Frontal cortex (tissue), 4 donors: ENCODE measurements around the gene ATP13A5. TPM values are rescaled to one million over a fixed set of nuclear protein-coding genes. Genes with fewer than 3 reads are reported as not detected.

Experiments used
- DNase-seq, 2 donors: peaks; one replicate each; pipeline ENCODE4 v3.0.0; 2012; ENCODE audit warnings: low spot score in 2 of 2
- FAIRE-seq: peaks from 2 replicates; lab custom pipeline; 2012; peaks lifted over from hg19 to GRCh38; lab: Jason Lieb, UNC
- total RNA-seq: library from RNA; depleted of rRNA; stranded (reverse); fragments of >200 nt; gene quantifications from one replicate; pipeline ENCODE4 v1.2.3, GENCODE V29; 2014
- donor health status: control.
- donor health status: control.
- donor health status: control.

The ATP13A5 gene, protein sequence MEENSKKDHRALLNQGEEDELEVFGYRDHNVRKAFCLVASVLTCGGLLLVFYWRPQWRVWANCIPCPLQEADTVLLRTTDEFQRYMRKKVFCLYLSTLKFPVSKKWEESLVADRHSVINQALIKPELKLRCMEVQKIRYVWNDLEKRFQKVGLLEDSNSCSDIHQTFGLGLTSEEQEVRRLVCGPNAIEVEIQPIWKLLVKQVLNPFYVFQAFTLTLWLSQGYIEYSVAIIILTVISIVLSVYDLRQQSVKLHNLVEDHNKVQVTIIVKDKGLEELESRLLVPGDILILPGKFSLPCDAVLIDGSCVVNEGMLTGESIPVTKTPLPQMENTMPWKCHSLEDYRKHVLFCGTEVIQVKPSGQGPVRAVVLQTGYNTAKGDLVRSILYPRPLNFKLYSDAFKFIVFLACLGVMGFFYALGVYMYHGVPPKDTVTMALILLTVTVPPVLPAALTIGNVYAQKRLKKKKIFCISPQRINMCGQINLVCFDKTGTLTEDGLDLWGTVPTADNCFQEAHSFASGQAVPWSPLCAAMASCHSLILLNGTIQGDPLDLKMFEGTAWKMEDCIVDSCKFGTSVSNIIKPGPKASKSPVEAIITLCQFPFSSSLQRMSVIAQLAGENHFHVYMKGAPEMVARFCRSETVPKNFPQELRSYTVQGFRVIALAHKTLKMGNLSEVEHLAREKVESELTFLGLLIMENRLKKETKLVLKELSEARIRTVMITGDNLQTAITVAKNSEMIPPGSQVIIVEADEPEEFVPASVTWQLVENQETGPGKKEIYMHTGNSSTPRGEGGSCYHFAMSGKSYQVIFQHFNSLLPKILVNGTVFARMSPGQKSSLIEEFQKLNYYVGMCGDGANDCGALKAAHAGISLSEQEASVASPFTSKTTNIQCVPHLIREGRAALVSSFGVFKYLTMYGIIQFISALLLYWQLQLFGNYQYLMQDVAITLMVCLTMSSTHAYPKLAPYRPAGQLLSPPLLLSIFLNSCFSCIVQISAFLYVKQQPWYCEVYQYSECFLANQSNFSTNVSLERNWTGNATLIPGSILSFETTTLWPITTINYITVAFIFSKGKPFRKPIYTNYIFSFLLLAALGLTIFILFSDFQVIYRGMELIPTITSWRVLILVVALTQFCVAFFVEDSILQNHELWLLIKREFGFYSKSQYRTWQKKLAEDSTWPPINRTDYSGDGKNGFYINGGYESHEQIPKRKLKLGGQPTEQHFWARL
- 0.41 TPM for total RNA-seq

DNA sequence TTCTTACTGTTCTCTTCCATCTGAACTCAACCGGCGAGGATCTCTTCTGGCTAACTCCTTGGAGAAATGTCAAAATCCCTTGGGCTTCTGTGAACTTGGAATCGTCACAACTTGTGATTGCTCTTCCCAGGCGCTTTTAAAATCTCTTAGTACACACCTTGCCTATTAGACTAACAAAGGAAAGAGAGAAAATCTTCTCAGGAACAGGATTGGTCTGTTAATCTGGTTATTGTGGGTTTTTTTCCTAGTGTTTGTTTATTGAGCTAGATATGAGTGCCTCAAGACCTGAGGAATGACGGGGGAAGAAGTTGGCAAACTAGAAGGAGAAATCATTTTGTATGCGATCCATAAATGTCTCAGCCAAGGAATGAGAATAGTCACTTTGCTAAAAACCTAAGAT lies at the start of gene ATP13A5:
TSS of gene ATP13A5 (minus strand) at position 48 of the 400 bp plus-strand sequence. CDS start at position 20, 28 bp downstream.
- FAIRE-seq = no peak

DNA sequence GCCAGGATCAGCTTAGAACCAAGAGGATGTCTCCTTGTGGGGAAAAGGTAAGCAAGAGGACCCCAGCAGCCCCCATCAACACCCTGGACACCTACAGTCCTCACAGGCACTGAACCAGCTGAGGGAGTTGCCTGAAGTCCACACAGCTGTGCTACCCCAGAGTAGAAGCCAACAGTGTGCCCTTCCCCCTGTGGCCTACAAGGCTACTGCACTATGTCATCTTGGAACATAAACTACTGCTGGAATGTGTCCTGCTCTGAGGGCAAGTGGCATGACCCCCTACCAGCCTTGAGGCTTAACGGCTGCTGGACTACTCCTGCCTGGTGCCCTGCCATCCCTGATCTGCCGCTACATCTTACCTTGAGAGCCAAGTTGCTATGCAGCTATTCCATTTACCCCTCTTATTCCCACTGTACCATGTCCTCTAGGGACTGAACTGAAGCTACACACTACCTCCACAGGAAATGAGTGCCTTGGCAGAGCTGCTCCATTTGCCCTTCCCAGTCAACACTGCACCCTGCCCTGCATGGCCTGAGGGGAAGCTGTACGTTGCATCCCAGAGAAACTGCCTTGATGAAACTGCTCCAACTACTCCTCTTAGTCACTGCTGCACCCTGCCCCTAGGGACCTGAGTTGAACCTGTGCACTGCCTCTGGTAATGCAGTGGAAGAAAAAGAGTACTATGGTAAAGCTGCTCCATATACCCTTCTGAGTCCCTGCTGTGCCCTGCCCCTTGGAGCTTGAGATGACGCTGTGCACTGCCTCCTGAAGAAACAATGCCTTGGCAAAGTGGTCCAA lies 40.2 kb upstream of the ATP13A5 start:
- DNase-seq (no peak), FAIRE-seq (no peak)

More for the DNA sequence above, at the start of gene ATP13A5:
- DNase-seq = no peak

DNA sequence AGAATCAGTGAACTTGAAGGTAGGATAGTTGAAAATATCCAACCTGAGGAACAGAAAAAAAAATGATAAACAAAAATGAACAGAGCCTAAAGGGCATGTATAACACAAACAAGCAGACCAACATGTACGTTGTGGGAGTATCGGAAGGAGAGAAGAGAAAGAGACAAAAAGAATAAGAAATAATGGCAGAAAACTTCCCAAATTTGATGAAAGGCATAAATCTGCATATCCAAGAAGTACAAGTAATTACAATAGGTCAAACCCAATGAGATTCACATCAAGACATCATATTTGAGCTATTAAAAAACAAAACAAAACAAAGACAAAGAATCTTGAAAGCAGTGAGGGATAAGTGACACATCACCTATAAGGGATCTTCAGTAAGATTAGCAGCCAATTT lies 38.1 kb upstream of the ATP13A5 start:
- DNase-seq (no peak), FAIRE-seq (no peak)

DNA sequence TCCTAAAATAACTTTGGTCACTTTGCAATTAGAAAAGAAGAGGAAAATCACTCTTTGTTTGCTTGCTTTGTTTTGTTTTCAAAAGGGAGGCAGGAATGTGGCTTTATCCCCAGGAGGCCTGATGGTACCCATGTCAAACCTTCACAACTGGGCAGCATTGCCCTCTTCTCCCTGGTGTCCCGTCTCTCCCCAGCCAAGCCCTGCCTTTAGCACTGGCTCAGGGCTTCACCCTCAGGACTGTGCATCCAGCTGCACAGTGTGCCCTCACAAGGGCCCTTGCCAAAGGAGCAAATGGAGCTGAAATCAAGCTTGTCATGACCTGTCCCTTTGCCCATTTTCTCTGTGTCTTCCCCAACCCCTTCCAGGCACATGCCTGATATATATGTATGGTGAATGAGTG lies 29.1 kb upstream of the ATP13A5 start:
- DNase-seq = no peak
- no peak for FAIRE-seq

DNA sequence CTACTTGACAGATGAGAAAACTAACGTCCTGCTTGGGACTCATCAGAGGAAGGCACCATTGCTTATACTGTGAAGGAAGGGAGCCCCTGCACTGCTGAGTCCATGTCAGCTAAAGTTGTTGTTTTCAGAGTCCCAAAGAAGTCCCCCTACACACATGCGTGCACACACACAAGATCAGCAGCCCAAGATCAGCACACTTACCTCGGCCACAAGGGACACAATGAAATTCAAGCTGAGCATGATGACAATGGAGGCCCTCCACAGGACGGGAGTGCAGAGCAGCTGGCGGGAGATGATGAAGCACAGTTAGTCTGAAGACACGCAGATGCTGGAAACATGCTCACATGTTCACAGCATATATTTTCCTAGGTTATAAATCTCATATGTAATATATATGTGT lies 28.6 kb upstream of the ATP13A5 start:
- DNase-seq (no peak), FAIRE-seq (no peak)

DNA sequence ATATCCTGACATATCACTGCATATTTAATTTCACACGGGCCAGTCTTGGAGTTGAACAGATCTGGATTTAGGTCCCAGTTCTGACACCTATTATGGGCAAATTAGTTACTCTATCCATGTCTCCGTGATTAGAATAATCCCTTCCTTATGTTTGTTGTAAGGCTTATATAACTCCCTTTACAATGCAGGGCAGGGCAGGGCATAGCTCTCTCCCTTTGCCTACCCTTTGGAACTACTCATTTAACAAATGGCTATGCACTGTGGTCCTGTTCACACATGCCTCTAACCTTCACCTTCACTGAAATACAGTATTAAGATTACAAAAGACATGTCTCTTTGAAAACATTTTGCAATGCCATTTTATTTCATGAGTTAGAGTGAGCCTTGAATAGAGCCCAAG lies 24.8 kb upstream of the ATP13A5 start:
- no peak for DNase-seq

DNA sequence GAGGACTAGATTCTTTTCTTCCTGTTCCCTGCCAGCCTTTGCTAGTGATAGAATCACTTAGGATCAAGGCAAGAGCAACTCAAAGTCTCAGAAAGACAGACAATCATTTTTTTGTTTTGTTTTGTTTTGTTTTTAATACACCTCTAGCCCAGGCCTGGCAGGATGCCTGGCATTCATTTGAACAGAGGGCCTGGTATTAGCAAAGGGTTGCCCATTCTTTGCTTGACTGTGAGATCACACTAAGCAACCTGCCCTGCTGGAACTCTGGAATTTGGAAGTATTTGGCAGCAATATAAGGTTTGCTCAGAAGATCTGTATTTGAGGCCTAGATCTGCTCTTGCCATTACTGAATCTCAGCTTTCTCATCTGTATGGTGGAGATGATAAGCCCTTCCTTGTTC lies 21.8 kb upstream of the ATP13A5 start:
- DNase-seq (no peak), FAIRE-seq (no peak)

More for the DNA sequence above, 24.8 kb upstream of the ATP13A5 start:
- no peak for FAIRE-seq

DNA sequence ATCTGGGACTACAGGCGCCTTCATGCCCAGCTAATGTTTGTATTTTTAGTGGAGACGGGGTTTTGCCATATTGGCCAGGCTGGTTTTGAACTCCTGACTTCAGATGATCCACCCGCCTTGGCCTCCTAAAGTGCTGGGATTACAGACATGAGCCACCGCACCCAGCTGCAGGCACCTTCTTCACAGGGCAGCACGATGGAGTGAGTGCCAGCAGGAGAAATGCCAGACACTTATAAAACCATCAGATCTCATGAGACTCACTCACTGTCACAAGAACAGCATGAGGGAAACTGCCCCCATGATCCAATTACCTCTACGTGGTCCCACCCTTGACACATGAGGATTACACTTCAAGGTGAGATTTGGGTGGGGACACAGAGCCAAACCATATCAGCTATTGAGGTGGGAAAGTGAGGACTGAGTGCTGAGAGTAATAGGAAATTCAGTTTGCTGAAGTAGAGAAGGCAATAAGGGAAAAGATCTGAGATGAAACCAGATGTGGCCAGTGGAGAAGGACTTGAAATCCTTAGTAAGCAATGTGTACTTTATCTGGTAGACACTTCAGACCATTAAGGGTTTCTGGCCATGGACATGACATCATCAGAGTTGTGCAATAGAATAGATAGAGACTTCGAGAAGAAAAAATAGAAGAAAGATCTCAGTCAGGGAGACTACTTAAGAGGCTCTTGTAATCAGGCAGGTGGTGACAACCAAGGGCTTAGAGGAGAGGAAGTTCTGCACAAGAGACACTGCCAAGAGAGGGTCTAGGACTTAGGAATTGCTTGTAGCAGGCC lies 18.1 kb upstream of the ATP13A5 start:
- no peak for FAIRE-seq
- DNase-seq = no peak

DNA sequence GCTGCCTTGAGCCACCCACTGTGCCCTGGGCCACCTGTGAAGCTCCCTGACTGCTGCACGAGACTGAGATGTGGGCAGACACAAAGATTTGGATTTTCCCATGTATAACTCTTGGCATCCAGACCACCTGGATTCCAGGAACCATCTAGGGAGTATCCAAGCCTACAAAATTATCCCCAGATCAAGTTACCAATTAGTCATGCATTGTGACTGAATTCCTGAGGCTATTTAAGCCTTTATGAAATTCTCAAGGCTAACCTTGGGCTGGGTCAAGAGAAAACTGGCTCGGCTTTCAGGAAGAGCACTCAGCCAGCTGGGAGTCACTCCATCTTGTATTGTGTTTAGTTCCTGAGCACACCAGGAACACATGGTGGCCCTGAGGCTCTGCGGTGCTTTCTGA lies 13.3 kb upstream of the ATP13A5 start:
- FAIRE-seq = no peak
- no peak for DNase-seq

DNA sequence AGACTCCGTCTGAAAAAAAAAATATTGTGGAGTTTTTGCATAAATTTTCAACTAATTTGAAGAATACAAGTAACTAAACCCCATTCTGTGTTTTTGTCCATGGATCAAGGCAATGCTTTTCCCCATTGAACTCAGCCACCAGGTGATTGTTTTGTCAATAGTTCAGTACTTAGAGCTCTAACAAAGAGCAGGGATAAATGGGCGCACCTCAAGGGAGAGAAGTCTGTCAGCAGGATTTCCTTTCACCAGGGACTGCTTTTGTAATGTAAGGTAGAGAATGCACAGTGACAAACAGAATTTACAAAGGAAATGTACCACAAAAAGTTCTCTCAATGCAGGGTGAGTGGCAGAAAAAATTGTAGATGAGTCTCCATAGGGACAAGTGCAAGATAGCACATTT lies 10.8 kb upstream of the ATP13A5 start:
- no peak for DNase-seq
- no peak for FAIRE-seq

DNA sequence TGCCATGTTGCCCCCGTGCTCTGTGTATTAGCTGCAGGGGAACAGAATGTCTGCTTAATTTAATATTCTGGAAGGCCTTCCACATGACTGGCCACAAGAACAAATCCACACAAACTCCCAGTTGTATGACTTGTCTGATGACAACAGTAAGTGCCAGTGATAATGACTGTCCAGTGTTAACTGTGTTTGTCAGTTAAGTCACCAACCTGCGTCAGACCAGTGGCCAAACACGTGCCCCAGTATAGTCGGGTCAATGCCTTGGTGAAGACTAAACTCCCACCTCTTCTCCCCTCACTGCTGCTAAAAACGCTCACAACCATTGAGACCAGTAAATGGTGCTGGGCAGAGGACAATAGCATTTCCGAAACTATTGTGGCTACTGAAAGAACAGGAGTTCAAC lies 9.8 kb upstream of the ATP13A5 start:
- DNase-seq (no peak), FAIRE-seq (no peak)

DNA sequence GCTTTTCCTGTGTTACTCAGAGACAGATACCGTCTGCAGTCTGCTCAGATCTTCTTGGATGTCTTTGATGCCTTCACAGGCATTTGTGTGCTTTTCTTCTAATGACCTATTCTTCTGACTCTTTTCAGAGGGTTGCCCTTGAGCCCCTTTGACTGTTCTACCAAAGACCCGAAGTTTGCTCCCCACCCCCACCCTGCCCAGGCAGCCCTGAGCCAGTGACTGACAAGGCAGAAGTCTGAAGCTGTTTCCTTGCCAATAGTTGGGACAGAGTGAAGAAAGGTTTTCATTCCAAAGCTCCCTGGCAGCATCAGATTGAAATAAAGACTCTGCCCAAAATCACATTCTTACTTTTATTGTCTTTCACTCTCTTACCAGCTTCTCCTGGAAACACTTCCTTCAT lies 9.0 kb upstream of the ATP13A5 start:
- no peak for DNase-seq
- FAIRE-seq = no peak

DNA sequence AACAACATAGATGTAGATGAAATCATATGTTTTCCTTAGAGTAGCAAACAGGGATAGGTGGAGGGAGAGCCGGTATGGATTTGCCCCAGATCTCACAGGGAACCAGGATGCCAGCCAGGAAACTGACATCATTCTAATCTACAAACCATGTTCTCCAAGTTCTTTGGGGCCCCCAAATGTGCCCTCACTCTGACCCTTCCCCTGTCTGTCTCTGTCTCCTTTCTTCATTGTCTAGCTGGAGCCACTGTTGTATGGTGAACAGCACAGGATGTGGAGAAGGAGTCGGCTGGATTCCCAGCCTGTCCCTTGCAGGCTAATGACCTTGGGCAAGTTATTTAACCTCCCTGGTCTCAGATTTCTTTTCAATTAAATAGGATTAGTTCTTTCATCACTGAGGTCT lies 962 bp downstream of the ATP13A5 start:
- no peak for FAIRE-seq

DNA sequence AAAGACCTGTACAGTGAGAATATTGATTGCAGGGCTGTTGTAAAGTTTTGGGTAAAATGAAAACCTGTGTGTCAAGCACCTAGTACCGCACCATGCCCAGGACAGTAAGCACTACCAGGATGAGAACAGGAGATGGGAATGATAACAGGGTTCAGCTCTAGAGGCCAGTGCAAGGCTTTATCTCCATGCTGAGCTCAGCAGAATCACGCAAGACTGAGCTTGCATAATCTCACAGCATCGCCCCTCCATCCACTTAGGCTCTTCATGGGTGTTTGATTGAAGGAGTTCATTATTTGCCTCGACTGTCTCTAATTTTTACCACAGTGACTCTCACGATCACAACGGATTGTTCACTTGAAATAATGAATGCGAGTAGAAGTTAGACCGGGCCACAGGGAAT lies 2.9 kb downstream of the ATP13A5 start:
- no peak for FAIRE-seq

More for the DNA sequence above, 962 bp downstream of the ATP13A5 start:
- DNase-seq = no peak

DNA sequence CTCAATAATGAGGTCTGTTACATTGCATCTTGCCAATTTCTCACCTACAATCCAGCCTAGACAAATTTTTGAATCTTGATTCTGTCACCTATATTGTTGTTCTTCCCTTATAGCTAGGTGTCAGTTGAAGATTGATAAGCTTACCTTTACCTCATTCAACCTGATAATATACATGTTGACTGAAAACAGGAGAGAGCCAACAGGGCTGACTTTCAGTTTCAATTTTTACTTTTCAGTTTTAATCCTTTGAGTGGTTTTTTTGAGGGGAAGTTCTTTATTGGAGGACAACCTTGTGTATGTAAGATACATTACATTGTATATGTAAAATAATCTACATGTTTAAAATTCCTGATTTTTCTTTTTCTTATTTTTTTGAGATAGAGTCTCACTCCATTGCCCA lies 5.8 kb downstream of the ATP13A5 start:
- FAIRE-seq (no peak), DNase-seq (no peak)

More for the DNA sequence above, 2.9 kb downstream of the ATP13A5 start:
- no peak for DNase-seq

DNA sequence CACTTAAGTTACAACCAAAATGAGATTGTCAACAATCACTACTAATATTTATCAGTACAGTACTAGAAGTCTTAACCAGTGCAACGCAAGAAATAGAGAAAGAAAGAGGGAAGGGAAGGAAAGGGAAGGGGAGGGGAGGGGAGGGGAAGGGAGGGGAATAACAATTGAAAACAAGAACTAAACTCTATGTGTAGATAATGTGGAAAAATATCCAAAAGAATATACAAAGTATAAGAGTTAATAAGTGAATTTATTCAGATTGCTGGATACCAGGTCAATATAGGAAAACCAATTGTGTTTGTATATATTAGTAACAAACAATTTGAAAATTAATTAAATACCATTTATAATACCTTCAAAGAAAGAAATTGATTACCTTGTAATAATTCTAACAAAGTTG lies 10.7 kb downstream of the ATP13A5 start:
- no peak for DNase-seq
- FAIRE-seq = no peak

DNA sequence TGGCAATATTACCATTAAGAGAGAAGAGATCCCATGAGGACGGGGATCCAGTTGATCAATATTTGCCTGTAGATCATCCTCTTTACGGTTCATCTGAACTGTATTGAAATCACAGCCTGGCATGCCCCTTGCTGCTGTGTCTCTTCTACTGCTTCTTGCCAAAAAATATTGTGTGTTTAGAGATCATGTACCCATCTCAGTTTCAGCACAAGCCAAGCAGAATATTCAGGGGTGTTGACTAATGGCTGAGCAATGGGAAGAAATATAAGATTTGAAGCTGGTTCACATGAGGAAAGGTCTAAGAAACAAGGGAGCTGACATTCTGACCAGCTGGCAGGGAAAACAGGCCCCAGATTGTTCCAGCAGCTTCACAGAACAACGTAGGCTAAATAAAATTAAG lies 21.3 kb downstream of the ATP13A5 start:
- no peak for FAIRE-seq
- DNase-seq = no peak

DNA sequence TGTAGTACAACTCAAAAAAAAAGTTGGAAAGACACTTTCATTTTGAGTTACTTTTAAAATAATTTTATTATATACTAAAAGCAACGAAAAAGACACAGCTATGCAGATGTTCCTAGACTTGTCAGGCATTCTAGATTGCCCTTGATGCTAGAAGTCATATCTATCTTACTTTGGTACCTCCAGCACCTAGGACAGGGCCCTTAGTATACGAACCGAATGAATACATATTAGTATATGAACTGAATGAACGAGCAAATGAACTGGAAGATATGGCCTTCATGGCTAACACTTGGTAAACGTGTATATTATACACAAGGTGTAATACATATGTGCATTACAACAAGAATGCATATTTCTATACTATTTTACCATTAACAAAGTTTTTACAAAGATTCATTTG lies 24.1 kb downstream of the ATP13A5 start:
- DNase-seq (no peak), FAIRE-seq (no peak)

DNA sequence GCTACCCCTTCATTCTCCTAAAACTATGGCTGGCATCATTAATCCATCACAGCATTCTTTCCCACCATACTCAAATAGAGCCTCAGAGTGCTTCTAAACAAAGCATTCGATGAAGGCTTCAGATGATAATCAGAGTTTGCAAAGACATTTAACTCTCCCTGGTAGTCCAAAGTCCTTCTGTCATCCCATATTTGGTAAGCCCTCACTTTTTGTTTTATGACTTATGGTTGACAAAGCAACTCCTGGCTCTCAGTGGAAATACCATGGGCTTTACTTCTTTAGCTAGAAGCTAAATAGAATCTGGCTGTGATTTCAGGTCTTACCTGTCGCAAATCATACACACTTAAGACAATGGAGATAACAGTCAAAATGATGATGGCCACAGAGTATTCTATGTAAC lies 27.8 kb downstream of the ATP13A5 start:
- FAIRE-seq (no peak), DNase-seq (no peak)
